Cerebellar cortex (tissue), 1 donor: Measurements from ENCODE around the gene KIF26B.
A peak's percentile ranks its signal among the peaks of the same experiment; 100 is the strongest.

Experiments used
- DNase-seq: peaks from one replicate; pipeline ENCODE4 v3.0.0-alpha.2; 2015; ENCODE audit warnings: low spot score

KIF26B gene

GRCh38 chr1:245209658-245210435 is 55.1 kb downstream of the KIF26B start:
- no peak for DNase-seq

- no peak for DNase-seq
These were observed 56.4 kb downstream of the KIF26B start for GRCh38 chr1:245211035-245211749.

GRCh38 chr1:245211761-245212160 is 57.0 kb downstream of the KIF26B start:
- no peak for DNase-seq

GRCh38 chr1:245212221-245212710 is 57.5 kb downstream of the KIF26B start:
- no peak for DNase-seq

GRCh38 chr1:245213066-245213831 is 58.5 kb downstream of the KIF26B start:
- peak; percentile 71 for DNase-seq

GRCh38 chr1:245215071-245215470 is 60.3 kb downstream of the KIF26B start:
- DNase-seq: peak; percentile 77

GRCh38 chr1:245216366-245217115 is 61.8 kb downstream of the KIF26B start:
- peak; percentile 26 for DNase-seq

GRCh38 chr1:245217853-245218608 is 63.2 kb downstream of the KIF26B start:
- DNase-seq: no peak

- no peak for DNase-seq
These were observed 65.7 kb downstream of the KIF26B start for GRCh38 chr1:245220381-245220985.

GRCh38 chr1:245221805-245222204 is 67.0 kb downstream of the KIF26B start:
- no peak for DNase-seq

- DNase-seq: no peak
These were observed 68.3 kb downstream of the KIF26B start for GRCh38 chr1:245222931-245223595.

- DNase-seq: peak; percentile 78
These were observed 70.8 kb downstream of the KIF26B start for GRCh38 chr1:245225322-245226202.

GRCh38 chr1:245226203-245226499 is 71.4 kb downstream of the KIF26B start:
- DNase-seq: no peak

- no peak for DNase-seq
These were observed 74.3 kb downstream of the KIF26B start for GRCh38 chr1:245229051-245229450.

- DNase-seq: no peak
These were observed 78.1 kb downstream of the KIF26B start for GRCh38 chr1:245232931-245233330.

GRCh38 chr1:245234217-245235081 is 79.7 kb downstream of the KIF26B start:
- peak; percentile 76 for DNase-seq

GRCh38 chr1:245235156-245235555 is 80.4 kb downstream of the KIF26B start:
- peak; percentile 50 for DNase-seq

GRCh38 chr1:245240648-245241165 is 85.9 kb downstream of the KIF26B start:
- DNase-seq: peak; percentile 57
